GM21619 (cell line): ENCODE results near the gene SFMBT1.

Source experiments
- ATAC-seq: cut with Tn5 transposase; IDR thresholded peaks from one replicate; pipeline ENCODE4 v1.9.1; 2021; ENCODE audit not compliant: unreplicated experiment

SFMBT1 gene

DNA sequence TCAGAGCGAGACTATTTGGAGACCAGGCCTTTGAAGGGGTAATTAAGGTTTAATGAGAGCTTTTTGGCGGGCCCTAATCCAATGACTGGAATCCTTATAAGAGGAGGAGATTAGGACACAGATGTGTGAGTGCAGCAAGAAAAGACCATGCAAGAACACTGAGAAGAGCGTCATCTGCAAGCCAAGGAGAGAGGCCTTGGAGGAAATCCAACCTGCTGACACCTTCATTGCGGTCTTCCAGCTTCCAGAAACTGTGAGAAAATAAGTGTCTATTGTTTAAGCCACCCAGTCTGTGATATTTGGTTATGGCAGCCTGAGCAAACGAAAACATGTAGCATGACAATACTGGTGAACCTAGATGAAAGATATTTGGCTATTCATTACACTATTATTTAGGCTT, 188.0 kb downstream of the SFMBT1 start:
- no peak for ATAC-seq

- no peak for ATAC-seq
Measured at GRCh38 chr3:52857133-52857532, 188.7 kb downstream of the SFMBT1 start.

DNA sequence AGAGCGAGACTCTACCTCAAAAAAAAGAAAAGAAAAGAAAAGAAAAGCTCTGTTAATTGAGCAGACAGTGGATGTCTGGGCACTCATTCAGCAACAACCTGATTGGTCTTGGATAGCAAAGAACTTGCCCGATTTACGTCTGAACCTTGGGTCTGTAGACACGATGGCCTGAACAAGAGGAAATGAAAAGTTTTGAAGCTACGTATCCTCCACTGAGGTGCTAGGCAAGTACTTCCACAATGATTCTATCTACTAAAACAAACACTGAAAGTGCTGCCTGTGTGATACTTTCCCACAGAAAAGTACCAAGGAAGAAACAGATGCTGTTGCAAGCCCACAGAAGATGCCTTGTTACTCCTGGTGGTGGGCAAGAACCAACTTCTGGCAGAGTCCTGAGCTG, 189.2 kb downstream of the SFMBT1 start:
- no peak for ATAC-seq

DNA sequence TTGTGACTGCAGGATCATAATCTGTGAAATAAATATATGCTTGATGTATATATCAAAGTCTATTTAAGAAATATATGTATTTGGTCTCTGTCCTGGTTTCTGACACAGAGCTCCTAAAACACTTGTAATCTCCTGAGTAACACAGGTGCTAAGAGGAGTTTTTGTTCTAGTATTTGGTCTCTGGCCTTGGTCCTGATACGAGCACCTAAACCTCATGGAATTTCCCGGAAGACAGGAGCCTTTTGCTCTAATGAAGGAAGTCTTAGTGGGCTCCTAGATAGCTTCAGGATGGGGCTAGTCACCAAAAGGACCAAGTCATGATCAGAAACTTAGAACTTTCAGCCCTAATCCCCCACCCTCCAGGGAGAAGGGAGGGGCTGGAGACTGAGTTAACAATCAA, 191.9 kb downstream of the SFMBT1 start:
- ATAC-seq, result no peak
